GM21360 (cell line): Measurements from ENCODE around the gene NRTN.
"Not testable (repeated sequence)": the region's sequence is repeated elsewhere in the genome, so short reads cannot be mapped to it uniquely, and the experiment has no call there.

Experiments
- ATAC-seq: cut with Tn5 transposase; IDR thresholded peaks from one replicate; pipeline ENCODE4 v1.9.1; 2021; ENCODE audit warnings: mild to moderate bottlenecking, moderate library complexity; ENCODE audit not compliant: unreplicated experiment

The NRTN gene

DNA sequence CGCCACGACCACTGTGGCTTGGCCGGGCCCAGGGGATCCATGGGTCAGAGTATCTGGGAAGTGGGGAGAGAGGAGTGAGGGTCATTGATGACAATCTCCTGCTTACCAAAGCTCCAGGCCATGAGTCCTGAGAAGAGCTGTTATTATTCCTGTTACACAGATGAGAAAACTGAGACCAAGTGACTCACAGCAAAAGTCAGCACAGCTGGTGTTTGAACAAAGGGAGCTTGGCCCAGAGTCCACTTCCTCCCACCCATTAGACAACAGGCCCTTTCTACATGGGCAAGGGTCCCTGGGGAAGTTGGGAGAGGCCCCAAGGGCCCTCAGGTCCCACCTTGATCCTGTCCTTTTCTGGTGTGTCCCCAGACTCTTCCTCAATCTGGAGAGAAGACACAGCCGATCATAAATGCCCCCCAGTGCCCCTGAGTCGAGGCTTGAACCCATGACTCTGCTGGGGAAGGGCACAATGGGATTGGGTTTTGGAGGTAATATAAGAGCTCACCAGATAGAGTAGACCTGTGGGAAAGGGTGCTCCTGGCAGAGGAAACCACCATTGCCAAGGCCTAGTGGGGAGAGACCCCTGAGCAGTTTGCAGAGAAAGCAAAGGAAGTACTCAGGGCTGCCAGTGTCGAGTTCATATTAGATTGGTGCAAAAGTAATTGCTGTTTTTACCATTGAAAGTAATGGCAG, 27.8 kb downstream of the NRTN start:
- no peak for ATAC-seq

- ATAC-seq: no peak
Observed at GRCh38 chr19:5837761-5838352, 33.0 kb downstream of the NRTN start.

DNA sequence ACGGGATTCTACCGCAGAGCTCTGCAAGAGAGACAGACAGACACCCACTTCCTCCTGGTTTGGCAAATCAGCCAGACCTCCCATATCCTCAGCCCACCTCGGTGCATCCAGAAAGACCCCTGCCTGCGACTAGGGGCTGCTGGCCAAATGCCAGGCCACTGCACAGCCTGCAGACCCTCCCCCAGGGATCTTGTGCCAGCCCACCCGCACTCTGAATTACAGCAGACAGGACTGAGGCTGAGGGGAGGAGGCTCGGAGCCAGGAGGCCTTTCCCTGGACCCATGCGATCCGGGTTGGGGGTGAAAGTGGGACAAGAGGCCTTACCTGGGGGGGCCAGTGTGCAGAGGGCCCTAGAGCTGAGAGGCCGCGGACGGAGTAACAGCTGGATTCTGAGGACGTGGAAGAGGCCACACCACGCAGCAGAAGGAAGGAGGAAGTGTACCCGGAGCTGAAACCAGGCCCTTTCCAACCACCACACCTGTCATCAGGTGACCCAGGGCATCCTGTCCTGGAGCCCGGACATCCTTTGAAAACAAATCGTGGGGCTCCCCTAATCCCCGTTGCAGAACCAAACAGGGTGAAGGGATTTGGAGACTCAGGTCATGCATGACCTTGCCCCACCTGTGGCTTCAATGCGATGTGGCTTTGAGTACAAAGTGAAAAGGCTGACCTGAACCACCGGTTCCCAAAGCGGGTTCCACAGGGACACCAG, 33.6 kb downstream of the NRTN start:
- no peak for ATAC-seq

DNA sequence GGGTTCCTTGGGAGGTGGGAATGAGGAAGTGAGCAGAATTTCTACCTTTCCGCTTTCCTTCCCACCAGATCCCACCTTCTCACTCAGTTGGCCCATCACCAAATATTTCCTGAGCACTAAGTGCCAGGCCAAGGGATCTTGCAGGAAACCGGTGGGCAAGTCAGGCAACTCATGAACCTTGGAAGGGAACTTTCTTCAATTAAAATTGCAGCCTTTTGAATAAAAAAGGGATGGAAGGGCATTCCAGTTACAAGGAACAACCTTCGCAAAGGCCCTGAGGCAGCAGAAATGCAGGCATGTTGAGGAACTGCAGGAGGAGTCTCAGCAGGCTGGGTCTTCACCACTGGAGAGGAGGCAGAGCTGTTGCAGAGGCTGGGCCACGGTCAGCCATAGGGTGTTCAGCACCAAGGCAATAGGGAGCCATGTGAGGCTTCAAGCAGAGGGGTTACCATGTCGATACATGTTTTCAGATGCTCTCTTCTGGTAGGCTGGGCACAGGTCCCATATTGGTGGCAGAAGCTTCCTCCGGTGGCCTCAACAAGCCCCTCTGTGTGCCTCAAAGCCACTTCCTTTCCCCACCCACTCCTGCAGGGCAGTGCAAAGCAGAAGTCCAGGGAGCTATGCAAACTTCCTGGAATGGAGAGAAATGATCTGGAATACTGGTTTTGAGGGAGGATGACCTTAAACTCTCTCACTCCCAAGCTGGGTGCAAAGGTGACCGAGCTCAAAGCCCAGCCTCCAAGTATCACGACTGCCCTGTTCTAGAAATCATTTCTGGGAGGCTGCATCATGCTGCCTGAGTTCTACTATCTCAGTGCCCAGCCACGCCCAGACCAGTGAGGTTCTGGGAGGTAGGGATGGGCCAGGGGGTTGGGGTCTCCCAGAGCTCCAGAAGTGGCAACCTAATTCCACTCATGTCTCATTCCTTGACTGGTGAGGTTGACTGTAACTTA, 34.5 kb downstream of the NRTN start, which contains the start of gene FUT6:
TSS of gene FUT6 (minus strand) at position 638 of the 953 bp plus-strand sequence. CDS start 7,135 bp downstream, outside the sequence.
- no peak for ATAC-seq

GRCh38 chr19:5841735-5842111, 36.9 kb downstream of the NRTN start:
- ATAC-seq: not testable (repeated sequence)

DNA sequence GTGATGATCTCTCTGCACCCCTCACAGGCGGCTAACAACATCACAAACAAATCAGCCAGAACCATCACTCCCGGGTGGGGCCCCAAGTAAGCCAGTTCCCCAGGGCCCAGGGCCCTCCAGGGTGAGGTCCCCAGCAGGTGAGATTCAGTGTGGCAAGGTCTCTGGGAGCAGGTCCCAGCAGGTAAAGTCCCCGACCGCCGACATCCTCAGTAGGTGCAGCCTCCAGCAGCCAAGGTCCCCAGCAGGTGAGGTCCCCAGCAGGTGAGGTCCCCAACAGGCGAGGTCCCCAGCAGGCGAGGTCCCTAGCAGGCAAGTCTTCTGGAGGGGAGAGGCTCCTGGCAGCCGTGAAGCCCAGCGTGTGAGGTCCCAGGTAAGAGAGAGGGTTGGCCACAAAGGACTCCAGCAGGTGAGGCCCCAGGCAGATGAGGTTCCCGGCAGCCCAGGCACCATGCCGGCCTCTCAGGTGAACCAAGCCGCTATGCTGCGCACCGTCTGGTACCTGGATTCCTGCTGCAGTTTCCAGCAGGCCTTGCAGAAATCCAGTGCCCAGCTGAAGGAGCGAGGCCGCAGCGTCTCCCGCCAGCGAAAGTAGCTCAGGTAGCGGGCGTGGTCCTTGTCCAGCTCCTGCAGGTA, 38.5 kb downstream of the NRTN start:
- ATAC-seq: no peak

- ATAC-seq: no peak
Observed at GRCh38 chr19:5844456-5845433, 39.9 kb downstream of the NRTN start.

GRCh38 chr19:5847846-5848245, 43.0 kb downstream of the NRTN start:
- not testable (repeated sequence) for ATAC-seq

DNA sequence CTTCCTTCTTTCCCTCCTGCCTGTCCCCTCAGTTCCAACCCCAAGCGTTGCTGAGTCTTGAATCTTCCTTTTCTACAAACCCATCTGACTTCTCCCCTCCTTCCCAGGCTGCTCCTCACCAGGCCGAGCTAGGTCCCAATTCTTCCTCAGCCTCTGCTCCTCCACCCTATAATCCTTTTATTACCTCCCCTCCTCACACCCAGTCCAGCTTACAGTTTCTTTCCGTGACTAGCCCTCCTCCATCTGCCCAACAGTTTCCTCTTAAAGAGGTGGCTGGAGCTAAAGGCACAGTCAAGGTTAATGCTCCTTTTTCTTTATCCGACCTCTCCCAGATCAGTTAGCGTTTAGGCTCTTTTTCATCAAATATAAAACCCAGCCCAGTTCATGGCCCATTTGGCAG, 43.8 kb downstream of the NRTN start:
- ATAC-seq: not testable (repeated sequence)

- no peak for ATAC-seq
Observed at GRCh38 chr19:5850189-5850588, 45.3 kb downstream of the NRTN start.

- ATAC-seq: no peak
Observed at GRCh38 chr19:5850743-5851293, 46.0 kb downstream of the NRTN start.

DNA sequence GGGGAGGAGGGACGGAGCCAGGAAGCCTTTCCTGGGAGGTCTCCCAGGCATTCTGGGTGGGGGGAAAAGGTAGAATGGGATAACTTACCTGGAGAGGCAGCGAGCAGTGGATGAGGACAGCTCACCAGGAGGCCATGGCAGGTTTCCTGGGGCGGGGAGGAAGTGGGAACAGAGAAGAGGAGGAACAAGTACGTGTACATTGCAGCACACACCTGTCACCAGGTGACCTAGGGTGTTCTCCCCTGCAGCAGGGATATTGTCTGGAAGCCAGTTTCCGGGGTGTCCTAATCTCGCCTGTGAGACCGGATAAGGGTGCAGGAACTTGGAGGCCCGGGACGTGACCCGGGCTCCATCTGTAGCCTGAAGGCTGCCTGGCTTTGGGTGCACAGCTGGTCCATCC, 46.4 kb downstream of the NRTN start, which contains the start of gene FUT3:
TSS of gene FUT3 (minus strand) at position 148 of the 400 bp plus-strand sequence.
- ATAC-seq: no peak

GRCh38 chr19:5854121-5854520, 49.3 kb downstream of the NRTN start:
- not testable (repeated sequence) for ATAC-seq

GRCh38 chr19:5855151-5855550, 50.3 kb downstream of the NRTN start:
- ATAC-seq: not testable (repeated sequence)

- ATAC-seq: no peak
Observed at GRCh38 chr19:5857203-5858081, 52.6 kb downstream of the NRTN start.

DNA sequence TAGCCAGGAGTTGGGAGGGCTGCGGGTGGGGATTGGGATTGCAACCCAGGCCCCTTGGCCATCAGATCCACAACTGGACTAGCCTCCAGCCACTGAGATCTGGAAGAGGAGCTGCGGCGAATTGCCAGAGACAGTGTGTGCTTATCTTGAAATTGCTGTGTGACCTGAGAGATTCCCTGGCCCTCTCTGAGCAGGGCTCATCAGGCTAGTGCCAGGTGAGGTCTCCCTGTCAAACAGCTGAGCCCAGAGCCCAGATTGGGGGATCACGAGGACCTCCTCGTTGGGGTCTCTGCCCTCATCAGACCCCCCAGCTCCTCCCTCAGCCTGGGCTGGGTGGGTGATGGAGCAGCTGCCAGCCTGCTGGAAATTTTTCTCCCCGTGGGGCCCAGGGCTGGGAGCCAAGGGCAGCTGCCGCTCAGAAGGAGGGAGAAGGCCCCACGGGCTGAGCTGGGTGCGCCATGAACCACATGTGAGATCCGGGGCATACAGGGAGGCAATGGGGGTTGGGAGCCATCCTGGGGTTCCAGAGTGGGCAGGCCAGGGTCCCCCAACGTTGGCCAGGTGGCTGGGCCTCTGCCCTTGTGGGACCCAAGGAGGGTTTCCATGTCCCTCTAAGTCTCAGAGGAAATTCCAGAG, 58.3 kb downstream of the NRTN start:
- ATAC-seq: no peak

- ATAC-seq: no peak
Observed at GRCh38 chr19:5864013-5864720, 59.3 kb downstream of the NRTN start.
